EL (cell line): ENCODE measurements around the gene GLRA3.
"Not testable (repeated sequence)": the region's sequence is repeated elsewhere in the genome, so short reads cannot be mapped to it uniquely, and the experiment has no call there.

Experiments used
- DNase-seq: peaks from one replicate; pipeline ENCODE4 v3.0.0-alpha.2; 2016

The GLRA3 gene

DNA sequence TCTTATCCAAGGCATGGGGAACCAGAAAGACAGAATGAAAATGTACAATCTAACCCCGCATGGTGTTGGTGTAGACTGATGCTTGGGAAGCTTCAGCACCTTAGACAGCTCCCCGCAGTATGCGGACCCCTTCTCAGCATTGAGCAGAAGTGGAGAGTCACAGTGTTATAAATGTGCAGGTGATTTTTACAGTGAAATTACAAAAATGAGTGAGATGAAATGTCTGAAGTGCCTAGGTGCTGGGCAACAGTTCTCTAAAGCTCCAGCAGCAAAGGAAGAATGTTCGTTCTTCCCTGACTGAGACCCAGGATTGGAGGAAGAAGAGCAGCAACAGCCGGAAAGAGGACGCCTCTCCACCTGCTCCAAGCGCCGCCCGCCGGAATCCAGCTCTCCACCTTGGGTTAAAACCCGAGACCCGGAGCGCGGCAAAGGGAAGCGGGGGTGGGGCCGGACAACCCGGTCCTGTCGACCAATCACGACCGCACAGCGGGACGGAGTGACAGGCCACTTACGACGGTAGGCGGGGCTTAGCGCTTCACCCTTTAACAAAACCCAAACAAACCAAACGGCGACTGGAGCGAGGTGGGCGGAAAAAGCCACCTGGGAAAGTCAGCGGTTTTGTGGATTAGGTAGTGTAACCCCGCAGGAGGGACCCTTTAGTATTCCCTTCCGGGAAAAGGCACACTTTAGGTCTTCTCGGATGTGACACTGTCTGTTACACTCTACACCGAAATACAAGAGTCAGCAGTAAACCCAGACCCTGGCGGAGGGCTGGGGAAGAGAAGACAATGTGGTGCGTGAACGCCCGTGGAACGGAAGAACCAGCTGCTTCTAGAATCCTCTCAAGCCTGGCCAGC is at the start of gene GLRA3:
Gene GLRA3, minus strand, starts transcription at position 403 of the 857 bp plus-strand sequence. CDS start 436 bp downstream, outside the sequence.
- DNase-seq = peak; percentile 29

DNA sequence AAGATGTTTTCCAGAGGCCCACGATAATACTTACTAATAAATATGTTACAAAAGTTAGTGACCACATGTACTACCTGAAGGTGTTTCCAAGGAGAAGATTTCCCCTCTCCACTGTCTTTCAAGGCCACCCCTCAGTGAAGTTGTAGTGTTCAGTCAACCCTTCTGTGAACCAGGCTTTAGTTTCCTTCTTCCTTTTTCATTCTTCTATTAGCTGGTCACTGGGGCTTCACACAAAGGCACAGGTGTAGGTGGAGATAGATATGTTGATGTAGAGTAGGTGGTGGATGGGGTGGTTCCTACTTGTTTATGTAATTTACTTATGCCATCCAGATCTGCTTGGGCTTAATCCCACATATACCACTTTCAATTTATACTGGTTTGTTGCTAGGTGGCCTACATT is 45.9 kb upstream of the GLRA3 start:
- no peak for DNase-seq

DNA sequence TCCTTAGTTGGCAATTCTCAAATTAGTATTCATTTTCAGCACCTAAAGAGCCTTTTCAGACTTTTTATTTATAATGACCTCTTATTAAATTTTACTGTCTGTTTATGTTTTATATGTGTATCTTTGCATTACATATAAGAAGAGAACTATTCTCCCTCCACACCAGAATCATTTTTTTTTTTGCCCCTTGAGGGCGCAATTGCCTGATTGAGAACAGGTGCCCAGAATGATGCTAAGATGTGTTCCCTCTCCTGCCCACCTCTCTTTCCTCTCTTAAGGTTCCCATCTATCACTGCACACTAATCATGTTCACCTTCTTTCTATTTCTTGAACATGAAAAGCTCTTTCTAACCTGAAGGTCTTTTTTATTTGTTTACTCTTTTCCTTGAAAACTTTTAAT is 44.9 kb upstream of the GLRA3 start:
- peak; percentile 3 for DNase-seq

DNA sequence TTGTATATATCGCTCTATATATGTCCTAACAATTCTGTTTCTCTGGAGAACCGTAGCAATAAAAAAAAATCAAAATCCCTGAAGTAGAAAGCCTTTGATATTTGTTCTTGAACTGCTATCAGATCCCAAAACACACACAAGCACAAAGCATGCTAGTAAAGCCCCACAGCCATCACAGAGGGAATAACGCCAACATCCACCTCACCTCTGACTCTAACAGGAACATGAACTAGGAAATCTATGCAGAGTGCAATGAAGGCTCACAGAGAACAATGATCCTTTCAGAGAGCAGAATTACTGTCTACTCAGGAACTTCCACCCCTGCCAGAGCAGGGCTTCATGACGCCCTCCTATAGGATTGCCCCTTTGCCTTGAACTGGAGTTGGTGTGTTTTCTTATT is 44.1 kb upstream of the GLRA3 start:
- DNase-seq = not testable (repeated sequence)

DNA sequence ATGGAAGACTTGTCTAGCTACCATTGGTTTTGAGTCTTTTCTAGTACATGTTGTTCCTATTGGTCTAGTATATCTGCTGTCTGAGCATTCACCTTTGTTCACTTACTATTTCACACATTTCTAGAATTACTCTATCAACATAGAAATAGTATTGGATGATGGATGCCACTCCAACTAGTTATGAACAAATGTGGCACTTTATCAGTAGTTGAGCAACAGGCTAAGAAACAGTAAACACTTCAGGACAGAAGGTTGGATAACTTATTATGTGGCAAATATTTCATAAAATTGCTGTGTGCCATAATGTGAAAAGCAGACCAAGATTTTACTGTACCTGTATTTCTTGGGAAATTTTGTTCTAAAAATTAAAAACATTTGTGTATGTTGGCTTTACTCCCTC is 42.4 kb upstream of the GLRA3 start:
- DNase-seq = no peak

DNA sequence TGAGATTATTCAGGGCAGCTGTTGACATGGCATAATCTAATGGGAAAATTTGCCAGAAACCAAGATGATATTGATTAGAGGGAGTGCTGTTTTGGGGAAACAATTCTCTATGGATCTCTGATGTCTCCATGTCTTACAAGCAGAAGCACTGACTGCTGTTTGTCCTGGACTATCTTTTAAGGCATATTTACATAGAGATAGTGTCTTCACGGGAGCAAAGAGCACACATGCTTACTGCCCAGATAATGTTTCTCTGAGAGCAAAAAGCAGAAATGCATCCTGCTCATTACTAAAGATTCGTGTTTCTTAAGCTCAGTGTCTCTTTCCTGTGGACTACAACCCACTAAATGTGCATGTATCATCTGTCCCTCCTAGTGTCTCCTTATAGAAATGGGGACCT is 41.3 kb upstream of the GLRA3 start:
- DNase-seq = no peak

DNA sequence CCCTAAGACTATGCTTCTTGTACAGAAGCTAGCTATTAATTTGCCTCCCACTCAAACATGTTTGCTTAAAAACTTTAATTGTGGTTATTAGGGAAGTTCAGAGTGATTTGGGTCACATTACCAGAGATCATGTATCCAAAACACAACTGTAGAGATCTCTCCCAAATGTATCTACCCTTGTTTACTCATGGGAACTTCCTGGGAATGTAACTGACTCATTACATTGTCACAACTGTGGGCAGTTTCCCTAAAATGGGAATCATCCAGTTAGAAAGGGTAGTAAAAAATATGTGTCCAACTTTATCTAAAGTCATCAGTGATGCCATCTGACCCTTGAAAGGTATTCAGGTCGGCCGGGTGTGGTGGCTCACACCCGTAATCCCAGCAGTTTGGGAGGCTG is 40.3 kb upstream of the GLRA3 start:
- no peak for DNase-seq

DNA sequence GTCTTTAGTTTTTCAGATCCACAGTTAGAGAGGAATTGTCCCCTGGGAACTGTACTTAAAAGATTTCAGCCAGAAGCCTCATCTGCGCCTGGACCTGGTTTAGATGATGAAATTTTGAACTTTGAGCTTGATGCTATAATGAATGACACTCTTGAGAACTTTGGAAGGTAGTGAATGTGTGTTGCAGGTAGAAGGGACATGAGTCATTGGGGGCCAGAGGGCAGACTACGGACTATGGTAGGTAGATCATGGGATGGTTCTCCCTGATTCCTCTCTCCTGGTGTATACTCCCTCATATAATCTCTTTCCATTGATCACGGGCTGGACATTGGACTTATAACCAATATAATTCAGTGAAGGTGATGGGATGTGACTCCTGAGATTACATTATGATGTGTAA is 38.9 kb upstream of the GLRA3 start:
- no peak for DNase-seq

DNA sequence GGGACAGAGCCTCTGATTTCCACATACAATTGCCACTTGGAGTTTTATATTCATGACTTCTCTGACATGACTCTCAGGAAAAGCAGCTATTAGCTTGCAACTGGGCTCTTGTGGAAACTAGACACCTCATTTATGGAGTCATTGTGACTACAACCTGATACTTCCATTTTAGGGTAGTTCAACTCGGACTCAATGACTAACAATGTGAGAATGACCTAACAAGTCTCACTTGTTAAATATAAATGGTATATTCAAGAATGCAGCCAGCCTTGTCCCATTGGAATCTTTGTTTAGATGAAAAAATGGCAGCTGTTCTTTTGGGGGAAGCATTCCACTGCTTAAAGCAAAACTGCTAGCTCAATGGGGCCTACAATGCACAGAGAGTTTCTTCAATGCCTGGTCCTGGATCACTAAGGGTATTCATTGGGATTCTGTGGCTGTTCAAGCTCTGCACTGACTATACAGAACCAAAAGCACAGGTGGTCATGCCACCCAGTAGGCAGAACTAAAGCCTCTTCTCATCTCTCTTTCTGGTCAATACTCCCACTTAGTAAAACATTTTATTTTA is 36.5 kb upstream of the GLRA3 start:
- DNase-seq = no peak

DNA sequence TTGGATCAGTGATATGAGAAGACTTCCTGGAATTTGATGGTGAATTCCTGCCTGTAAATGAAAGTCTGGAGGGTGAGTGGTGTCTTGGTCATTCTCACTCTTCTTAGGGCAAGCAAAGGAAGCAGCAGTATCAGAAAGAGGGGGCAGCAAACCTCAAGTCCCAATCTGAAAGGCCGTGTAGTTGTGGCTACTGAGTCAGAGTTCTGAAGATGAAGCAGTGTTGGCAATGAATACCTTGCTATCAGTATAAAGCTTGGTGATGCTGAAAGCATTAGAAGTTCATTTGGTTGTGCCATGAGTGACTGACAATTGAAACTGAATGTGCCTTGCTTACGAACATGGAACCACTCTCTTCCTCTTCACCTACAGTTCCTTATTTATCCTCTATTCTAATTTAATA is 35.0 kb upstream of the GLRA3 start:
- no peak for DNase-seq

DNA sequence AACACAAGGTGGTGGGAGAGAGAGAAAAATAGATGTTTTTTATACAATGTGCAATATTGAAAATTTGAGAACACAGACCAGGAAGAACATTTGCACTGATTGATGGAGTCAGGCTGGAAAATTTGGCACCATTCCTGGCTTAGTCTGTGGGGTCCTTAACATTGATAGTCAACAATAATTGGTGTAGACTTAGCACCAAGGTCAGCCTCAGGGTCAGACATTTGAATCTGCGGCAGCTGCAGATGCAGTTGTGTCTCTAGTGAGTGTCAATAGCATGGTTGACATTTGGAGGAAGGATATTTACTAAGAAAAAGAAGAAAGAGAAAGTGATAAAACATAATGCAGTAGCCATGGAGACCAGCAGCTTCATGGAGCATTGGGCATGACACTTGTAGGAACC is 31.5 kb upstream of the GLRA3 start:
- DNase-seq = no peak

DNA sequence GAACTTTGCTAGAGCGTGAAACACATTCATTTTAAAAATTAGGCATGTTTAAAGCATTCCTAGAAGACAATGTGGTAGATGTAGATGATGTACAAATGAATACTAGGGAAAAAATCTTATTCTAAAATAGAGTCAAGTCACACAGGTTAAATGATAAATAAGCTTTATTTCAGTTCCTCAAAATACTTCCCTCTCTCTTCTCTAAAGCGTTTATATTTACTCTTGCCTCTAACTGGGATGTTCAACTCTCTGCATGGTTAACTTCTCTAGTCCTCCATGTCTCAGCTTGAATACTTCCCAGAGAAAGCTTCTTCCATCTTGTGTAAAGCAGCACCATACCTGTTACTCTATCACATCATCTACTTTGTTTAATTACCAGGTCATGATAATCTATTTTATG is 30.9 kb upstream of the GLRA3 start:
- no peak for DNase-seq

DNA sequence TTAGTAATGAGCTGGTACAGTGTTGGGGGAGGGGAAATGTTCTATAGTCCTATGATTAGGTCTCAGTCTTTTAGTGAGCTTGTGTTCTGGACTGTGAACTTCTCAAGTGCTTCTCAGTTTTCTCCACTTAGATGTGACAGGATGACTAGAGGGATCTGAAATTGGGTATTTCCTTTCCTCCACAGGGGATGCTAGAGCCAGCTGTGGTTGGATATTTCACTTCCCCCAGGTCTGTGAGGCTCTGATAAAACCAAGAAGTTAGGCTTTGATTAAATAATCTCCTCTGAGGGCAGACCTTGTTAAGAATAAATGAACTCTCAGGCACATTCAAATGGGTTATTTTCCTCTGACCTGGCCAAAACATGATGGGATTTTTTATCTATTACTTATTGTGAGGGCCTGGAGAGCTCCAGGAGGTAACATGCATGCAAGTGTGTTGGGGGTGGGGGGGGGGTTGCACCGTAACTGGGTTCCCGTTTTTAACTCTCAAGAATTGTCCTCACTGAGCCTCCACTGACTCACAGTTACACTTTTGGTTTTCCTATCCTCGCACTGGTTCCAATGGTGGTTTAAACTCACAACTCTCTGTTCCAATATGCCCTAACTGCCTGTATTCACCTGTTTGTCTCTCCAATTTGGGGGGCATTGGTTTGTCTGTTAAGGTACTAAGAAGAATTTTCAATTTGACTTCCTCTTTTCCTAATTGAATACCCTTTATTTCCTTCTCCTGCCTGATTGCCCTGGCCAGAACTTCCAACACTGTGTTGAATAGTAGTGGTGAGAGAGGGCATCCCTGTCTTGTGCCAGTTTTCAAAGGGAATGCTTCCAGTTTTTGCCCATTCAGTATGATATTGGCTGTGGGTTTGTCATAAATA is 28.1 kb upstream of the GLRA3 start:
- DNase-seq = no peak

DNA sequence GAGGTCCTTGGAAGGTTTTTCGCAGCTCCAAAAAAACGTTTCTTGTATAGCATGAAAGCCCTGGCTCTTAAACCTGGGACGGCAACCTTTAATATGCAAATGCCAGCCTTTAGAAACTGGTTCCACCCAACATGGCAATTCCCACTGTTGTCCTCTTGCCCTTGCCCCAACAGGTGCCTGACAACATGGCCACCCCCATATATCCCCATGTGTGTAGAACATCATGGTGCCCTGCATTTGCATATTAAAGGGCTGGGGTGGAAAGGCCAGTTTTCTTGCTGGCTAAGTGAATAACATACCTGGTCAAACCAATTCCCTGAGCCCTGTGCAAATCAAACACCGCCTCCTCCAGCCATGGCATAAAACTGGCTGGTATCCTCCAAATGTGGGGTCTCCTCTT is 26.0 kb upstream of the GLRA3 start:
- no peak for DNase-seq

DNA sequence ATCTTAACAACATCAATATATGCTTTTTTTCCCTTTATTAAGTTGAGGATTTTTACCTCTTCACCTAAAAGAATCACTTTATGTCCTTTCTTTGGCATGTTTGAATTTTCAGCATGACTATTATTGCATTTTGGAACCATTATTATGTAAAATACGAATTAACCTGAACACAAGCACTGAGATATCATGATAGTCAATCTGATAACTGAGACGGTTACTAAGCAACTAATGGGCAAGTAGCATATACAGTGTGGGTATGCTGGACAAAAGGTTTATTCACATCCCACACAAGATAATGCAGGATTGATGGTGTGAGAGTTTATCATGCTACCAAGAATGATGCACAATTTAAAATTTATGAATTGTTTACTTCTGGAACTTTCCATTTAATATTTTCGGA is 24.6 kb upstream of the GLRA3 start:
- DNase-seq = no peak

DNA sequence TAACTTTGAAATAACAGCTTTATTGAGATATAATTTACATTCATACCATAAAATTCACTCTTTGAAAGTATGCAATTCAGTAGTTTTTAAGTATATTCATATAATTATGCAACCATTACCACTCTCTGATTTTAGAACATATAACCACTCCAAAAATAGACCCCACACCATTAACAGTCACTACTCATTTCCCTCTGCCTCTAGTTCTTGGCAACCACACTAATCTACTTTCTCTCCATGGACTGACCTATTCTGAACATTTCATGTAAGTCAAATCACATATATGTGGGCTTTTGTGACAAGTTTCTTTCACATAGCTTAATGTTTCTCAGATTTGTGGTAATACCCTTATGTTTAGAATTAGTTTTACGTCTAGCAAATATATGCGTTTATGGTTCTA is 19.5 kb upstream of the GLRA3 start:
- DNase-seq = no peak

DNA sequence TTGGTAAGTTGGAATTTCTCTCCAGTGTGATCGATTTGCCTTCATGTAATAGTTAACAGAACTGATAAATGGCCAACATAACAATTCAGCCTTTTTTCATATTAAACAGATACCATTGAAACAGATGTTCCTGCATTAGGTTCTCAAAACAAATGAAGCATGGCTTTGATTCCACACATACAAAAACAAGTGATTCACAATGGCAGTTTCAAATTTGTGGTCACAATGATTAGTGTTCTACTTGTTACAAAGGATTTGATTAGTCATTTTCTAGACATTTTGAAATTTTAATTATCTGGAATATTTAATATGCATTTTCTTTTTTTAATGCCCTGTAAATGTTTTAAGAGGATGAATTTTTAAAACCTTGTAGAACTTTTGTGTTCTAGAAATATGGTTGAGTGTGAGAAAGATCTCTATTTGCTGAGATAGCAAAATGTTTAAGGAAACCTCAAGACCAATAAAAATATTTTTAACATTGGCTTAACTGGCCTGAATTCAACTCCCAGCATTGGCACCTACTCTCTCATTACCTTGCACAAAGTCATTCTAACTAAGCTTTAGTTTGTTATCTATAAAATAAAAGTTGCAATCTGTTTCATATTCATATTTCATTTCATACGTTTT is 18.9 kb upstream of the GLRA3 start:
- DNase-seq = no peak

DNA sequence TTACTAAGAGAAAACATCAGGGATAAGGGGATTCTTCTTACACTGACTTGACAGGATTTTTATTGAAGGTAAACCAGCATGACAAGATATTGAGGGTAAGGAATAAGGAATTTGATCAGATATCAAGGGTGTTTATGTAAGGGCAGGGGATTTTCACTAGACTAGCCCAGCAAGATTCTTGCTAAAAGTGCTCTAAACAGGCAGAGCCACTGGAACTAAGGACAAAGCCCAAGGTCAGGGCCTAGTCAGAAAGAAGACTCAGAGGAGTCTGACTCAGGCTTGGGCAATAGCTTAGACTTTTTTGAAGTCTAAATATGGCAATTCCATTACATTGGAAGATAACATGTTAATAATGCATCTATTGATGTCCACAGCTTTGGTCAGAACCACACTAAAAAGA is 6.5 kb upstream of the GLRA3 start:
- no peak for DNase-seq

DNA sequence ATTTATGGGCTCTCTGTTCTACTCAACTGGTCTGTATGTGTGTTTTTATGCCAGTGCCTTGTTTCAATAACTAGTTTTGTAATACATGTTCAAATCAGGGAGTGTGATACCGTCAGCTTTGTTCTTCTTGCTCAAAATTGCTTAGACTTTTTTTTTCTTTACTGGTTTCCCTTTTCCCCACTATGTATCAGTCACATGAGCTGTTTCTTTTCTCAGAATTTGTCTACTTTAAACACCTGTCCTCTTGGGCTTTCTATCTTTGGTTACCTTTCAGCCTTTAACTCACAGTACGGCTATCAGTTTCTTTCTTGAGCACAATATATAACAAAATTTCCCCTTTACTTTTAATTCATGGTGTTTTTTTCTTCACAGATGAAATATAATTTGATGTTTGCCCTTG is 5.4 kb upstream of the GLRA3 start:
- no peak for DNase-seq

DNA sequence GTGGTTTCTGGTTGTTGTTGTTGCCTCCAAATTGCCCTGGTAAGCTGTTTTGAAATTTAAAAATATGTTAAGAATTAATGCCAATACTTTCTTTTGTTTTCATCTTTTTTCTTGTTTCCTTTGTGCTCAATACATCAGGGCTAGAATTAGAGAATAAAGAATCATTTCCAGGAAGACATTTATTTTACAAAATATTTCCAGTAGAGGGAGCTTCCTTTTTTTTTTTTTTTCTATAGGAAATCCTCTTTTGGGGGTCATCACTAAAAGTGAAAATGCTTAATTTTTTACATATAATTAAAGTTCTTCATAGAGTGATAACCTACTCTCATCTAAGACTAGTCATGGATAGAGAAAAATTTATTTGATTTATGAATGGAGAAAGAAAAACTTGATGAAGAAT is 2.4 kb downstream of the GLRA3 start:
- DNase-seq = no peak

DNA sequence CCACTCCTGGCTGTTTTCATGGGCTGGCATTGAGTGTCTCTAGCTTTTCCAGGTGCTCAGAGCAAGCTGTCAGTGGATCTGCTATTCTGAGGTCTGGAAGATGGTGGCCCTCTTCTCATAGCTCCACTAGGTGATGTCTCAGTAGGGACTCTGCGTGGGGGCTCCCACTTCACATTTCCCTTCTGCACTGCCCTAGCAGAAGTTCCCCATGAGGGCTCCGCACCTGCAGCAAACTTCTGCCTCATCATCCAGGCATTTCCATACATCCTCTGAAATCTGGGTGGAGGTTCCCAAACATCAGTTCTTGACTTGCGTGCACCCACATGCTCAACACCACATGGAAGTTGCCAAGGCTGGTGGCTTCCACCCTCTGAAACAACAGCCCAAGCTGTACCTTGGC is 13.8 kb downstream of the GLRA3 start:
- no peak for DNase-seq

DNA sequence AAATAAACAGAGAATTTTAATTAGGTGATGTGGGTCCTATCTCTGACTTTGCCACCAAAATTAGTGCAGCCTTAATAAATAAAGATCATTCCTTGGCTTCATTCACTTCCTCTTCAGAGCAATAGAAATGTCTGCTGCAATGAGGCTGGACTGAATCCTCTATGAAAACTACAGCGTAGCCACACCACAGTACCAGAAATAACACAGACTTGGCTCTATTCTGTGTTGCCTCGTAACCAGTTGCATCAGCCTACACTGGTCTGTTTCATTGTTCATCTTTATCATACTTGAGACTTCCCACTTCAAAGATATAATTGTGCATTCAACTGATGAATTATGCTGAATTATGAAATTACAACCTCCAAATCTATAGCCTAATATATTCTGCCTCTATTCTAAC is 15.8 kb downstream of the GLRA3 start:
- DNase-seq = no peak

DNA sequence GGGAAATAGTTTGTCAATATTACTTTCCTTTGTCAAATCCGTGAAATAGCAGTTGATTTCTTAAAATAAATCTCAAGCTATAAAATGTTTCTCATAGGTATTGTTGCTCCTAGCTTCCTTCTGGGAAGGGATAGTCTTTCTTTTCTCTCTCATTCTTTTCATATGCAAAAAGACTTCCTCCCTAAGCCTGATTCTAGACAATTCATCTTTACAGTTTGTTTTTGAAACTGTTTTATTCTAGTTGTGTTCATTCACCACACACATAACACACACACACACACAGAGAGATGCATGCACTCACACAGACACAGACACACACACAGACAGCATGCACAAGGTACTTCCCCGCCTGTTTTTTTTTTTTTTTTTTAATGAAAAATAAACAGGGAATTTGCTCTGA is 18.2 kb downstream of the GLRA3 start:
- DNase-seq = no peak
